ENCODE data around the gene STAMBP.
"Not testable (repeated sequence)": the region's sequence is repeated elsewhere in the genome, so short reads cannot be mapped to it uniquely, and the experiment has no call there.

Gene STAMBP

GRCh38 chr2:73828818-73829570 lies at the start of gene STAMBP:
Gene STAMBP (plus strand): TSS chr2:73828961. CDS start chr2:73830857, 1,896 bp downstream.
- DNase-seq: peak; percentile 94 to 97

GRCh38 chr2:73779467-73780236 lies 49.1 kb upstream of the STAMBP start, which contains the start of gene DUSP11:
Gene DUSP11 (minus strand): TSS chr2:73780103. CDS start chr2:73779974, 129 bp downstream.
- DNase-seq: peak; percentile 97

GRCh38 chr2:73780237-73780582 lies 48.6 kb upstream of the STAMBP start:
- DNase-seq: no peak

GRCh38 chr2:73783402-73783801 lies 45.4 kb upstream of the STAMBP start:
- DNase-seq: not testable (repeated sequence)

DNA sequence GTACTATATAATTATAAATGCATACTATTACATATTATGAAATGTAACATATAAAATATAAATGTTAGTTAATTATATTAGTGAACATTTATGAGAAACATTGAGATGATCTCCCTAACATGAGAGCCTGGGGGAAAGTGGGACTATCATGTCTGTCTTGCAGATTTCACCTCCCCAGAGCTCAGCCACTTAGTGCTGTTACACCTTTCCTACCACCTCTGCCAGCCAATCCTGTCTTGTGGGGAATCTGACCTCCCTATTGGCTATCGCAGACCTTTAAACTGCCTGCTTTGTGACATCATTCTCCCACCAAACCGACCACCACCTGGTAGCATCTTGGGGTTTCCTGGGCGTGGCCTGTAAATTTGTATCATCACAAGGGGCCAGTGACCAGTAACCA lies 44.9 kb upstream of the STAMBP start, which contains the start of gene C2orf78:
TSS of gene C2orf78 (plus strand) at position 301 of the 400 bp plus-strand sequence. CDS start 127 bp downstream, outside the sequence.
- not testable (repeated sequence) for DNase-seq

- no peak for DNase-seq
Measured at GRCh38 chr2:73811878-73812277, 16.9 kb upstream of the STAMBP start.

- no peak for DNase-seq
Measured at GRCh38 chr2:73812635-73813034, 16.1 kb upstream of the STAMBP start.

GRCh38 chr2:73818296-73818695 lies 10.5 kb upstream of the STAMBP start:
- DNase-seq: no peak

GRCh38 chr2:73821227-73821626 lies 7.5 kb upstream of the STAMBP start:
- no peak for DNase-seq

DNA sequence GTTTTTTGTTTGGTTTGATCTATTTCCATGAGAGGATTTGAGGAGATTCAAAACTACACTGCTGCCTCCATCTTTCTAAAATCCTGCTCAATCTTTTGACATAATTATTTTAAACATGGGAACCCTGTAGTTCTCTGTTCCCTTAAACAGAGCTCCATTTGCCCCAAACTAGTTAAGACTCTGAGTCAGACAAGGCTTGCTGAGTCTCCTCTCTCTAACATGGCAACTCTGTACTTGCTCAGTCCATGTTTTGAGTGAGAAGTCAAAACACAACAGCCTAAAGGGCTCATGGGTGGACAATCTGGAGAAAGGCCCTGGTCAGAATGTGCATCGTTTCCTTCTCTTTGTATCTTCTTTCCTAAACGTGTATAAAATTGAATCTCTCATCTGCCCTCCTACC lies 7.1 kb upstream of the STAMBP start:
- DNase-seq: no peak

GRCh38 chr2:73822276-73822675 lies 6.5 kb upstream of the STAMBP start:
- no peak for DNase-seq

DNA sequence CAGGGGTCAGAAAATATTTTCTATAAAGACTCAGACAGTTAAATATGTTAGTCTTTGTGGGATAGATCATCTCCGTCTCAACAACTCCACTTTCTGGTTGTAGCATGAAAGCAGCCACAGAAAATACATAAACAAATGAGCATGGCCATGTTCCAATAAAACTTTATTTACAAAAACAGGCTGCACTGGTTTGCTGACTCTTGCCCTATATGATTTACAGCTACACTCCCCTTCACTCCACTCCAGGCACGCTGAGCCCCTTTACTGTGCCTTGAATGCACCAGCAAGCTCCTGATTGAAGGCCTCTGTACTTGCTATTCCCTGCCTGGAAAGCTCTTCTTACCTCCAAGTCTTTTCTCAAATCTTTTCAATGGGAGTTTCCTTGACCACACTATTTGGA lies 5.8 kb upstream of the STAMBP start:
- DNase-seq: no peak

GRCh38 chr2:73823416-73823815 lies 5.3 kb upstream of the STAMBP start:
- no peak for DNase-seq

- peak; percentile 40 to 72 for DNase-seq
Measured at GRCh38 chr2:73823916-73824523, 4.7 kb upstream of the STAMBP start.

DNA sequence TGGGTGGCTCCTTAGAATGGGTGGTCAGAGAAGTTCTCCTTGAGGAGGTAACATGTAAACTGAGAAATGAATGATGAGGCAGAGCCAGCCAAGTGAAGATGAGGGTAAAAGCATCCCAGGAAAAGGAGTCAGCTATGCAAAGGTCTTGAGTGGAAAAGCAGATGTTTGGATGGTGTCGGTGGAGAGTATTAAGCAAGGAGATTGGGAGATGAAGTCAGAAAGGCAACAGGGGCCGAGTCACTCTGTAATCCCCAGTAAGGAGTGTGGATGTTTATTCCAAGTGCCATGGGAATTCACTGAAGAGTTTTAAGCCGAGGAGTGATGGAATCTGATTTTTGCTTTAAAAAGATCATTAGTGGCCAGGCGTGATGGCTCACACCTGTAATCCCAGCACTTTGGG lies 3.4 kb upstream of the STAMBP start:
- DNase-seq: no peak

- peak in 1 of 2 donors; percentile 25 for DNase-seq
Measured at GRCh38 chr2:73827018-73827417, 1.7 kb upstream of the STAMBP start.

DNA sequence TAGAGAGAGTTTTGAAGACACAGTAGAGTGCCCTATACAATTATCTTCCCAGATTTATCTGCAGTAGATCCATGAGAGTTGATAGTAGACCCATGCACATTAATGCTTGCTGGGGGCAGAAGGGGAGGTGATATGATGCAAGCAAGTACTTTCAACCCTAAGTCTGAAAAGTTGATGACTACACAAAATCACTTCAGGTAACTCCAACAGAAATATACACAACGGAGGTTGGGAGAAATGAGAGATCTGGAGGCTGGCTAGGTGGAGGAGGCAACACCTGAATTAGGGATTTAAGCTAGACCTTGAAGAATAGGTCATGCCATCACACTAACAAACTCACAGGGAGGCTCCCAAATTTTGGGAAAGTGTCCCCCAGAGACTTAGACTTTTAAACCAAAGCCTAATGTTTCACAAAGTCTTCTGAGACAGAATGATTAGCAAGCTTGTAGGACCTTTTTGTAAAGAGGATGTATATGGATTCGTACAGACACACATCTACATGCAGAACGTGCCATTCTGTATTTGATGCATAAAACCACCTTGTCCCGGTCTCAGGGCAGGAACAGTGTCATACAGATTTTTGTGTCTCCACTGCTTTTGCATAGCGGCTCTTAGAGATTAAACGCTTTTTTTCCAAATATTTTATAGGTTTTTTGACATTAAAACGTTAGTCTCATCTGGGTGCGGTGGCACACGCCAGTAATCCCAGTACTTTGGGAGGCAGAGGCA lies 937 bp upstream of the STAMBP start:
- DNase-seq: no peak

DNA sequence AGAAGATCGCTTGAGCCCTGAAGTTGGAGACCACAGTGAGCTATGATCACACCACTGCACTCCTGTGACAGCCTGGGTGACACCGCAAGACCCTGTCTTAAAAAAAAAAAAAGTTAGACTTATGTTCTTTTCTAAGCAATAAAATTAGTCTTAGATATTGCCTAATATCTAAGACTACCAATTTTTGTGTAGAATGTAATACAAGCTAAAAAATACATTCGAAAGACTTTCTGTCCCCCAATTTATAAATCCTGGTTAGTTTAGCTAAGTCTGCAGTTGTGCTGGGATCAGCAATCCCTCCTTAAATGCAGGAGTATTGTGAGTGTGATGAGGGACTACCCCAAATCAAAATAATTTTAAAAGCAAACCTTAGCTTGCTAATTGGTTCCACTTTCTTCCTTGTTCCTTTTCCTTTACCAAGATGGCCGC lies 358 bp upstream of the STAMBP start:
- no peak for DNase-seq

GRCh38 chr2:73830871-73831401 lies 2.2 kb downstream of the STAMBP start:
- DNase-seq: peak in 1 of 2 donors; percentile 60

GRCh38 chr2:73832930-73833329 lies 4.2 kb downstream of the STAMBP start:
- no peak for DNase-seq

DNA sequence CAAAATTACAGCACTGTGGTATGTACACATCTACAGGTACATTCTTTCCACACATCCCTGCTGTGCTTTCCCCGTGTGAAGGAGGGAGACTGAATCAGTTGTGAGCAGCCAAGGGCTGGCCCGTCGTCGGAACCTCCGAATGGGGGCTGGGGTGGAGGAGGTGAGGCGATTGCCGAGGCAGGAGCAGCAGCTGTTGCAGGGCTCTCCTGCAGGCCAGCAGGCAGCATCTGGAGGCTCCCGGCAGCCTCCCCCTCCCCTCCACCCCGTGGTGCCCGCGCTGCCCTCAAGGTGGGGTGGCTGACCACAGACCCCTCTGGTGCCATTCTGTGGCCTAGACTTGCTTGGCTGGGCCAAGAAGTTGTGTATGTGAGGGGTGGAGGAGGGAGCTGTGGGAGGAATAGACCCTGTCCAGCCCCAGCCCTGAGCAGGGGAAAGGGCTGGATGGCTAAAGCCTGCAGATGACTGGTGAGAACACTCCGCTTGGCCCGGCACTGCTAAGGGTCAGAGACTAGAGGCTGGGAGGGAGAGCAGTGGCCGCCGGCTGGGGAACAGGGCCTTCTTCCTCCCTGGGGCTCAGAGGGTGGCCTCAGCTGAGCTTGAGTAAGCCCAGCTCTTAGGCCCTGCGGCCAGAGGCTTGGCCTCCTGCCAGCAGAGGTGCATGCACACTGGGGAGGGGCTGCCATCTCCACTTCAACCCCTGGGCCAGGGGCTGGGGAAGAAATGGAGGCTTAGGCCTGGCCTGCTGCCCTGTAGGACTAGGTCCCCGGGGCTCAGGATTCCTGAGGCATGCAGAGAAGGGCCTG lies 7.6 kb downstream of the STAMBP start:
- DNase-seq: no peak

Data from CD4-positive, alpha-beta T cell treated with Interleukin-4 for 1 hour (primary cell).